Thymus (tissue), 11 donors: ENCODE results near the gene NUP214. TPM values are rescaled to one million over a fixed set of nuclear protein-coding genes. Genes with fewer than 3 reads are reported as not detected.

Experiments
- DNase-seq, 9 donors: peaks; one replicate each; pipeline ENCODE4 v3.0.0-alpha.2; 2013; ENCODE audit warnings: low spot score in 9 of 9, low read depth in 6 of 9, missing footprints in 1 of 9
- H3K27ac ChIP-seq, 2 donors: one replicate each; pipeline ENCODE4 v1.5.1; 2013; ENCODE audit warnings: control low read depth in 1 of 2, low read depth in 1 of 2, low read length in 1 of 2, mild to moderate bottlenecking in 1 of 2, moderate library complexity in 1 of 2
- H3K27me3 ChIP-seq, 2 donors: one replicate each; pipeline ENCODE4 v1.5.1; 2013; ENCODE audit warnings: low read length in 1 of 2; ENCODE audit not compliant: control insufficient read depth in 2 of 2, insufficient read depth in 1 of 2
- H3K36me3 ChIP-seq, 2 donors: one replicate each; pipeline ENCODE4 v1.5.1; 2013; ENCODE audit warnings: low read length in 1 of 2, mild to moderate bottlenecking in 1 of 2, moderate library complexity in 1 of 2; ENCODE audit not compliant: control insufficient read depth in 2 of 2, insufficient read depth in 2 of 2
- H3K4me1 ChIP-seq, 2 donors: one replicate each; pipeline ENCODE4 v1.5.1; 2013; ENCODE audit warnings: low read length in 2 of 2; ENCODE audit not compliant: control insufficient read depth in 2 of 2, insufficient read depth in 2 of 2
- H3K4me3 ChIP-seq, 2 donors: one replicate each; pipeline ENCODE4 v1.5.1; 2013; ENCODE audit warnings: low read length in 2 of 2, control low read depth in 1 of 2, mild to moderate bottlenecking in 1 of 2
- H3K9me3 ChIP-seq, 2 donors: one replicate each; pipeline ENCODE4 v1.5.1; 2013; ENCODE audit warnings: low read length in 1 of 2, mild to moderate bottlenecking in 1 of 2; ENCODE audit not compliant: control insufficient read depth in 2 of 2, insufficient read depth in 1 of 2
- WGBS: extraction: QIAGEN DNeasy Blood & Tissue Kit; methylation state at CpG from one replicate; pipeline ENCODE4 v1.1.7; 2013; 5-methylcytosine and 5-hydroxymethylcytosine counted together
- polyA plus RNA-seq: library from polyadenylated mRNA; stranded (reverse); fragments of 200-250 nt; gene quantifications from one replicate; pipeline ENCODE4 v1.2.3, GENCODE V29; 2013
- total RNA-seq: library from RNA; stranded (reverse); fragments of 120-200 nt; gene quantifications from one replicate; pipeline ENCODE4 v1.2.4, GENCODE V29; 2013
- donor health status: healthy.

NUP214 gene
- total and polyA plus RNA-seq, 2 donors = 31.3 to 35.0 TPM

GRCh38 chr9:131120620-131121228, 4.7 kb upstream of the NUP214 start:
- DNase-seq = no peak
- 97% methylated on average over 7 of the region's 7 CpGs for WGBS
- Histone ChIP-seq H3K36me3 (no peaks in the 10 kb centered on the region), H3K9me3 (no peaks in the 10 kb centered on the region), H3K4me1 (peaks cover 4 to 6% of the 10 kb centered on the region in 2 donors), H3K4me3 (no peak overlapping the region), H3K27me3 (peaks cover 0 to 11% of the 10 kb centered on the region in 2 donors), H3K27ac (no peak overlapping the region)

DNA sequence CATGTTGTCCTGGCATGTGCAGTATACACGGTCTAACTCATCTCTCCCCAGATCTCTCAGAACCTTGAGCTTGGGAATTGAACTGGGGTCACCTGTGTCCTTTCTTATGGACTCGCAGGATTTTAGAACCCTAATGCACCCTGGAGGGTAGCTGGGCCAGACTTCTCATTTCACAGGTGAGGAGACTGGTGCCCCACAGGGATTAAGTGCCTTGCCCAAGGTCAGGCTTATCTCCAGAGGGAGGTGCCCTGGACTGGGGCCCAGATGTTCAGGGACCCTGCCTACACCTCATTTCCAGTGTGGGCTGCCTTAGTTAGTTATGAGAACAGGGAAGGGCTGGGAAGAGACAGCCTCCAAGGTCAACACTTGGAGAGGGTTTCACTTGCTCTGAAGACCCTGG, 4.0 kb upstream of the NUP214 start:
- no peaks in the 10 kb centered on the region for H3K9me3 ChIP-seq
- H3K4me3 ChIP-seq = no peak overlapping the region
- no peaks in the 10 kb centered on the region for H3K36me3 ChIP-seq
- H3K4me1 ChIP-seq = peaks cover 6 to 9% of the 10 kb centered on the region in 2 donors
- H3K27ac ChIP-seq = no peak overlapping the region
- no peak for DNase-seq
- 98% methylated on average over 2 of the region's 2 CpGs for WGBS
- peaks cover 0 to 11% of the 10 kb centered on the region in 2 donors for H3K27me3 ChIP-seq

GRCh38 chr9:131122158-131122557, 3.2 kb upstream of the NUP214 start:
- H3K27ac ChIP-seq = no peak overlapping the region
- WGBS = 88% methylated on average over 2 of the region's 2 CpGs
- peaks cover 9 to 16% of the 10 kb centered on the region in 2 donors for H3K4me1 ChIP-seq
- no peak for DNase-seq
- no peaks in the 10 kb centered on the region for H3K9me3 ChIP-seq
- peaks cover 0 to 4% of the 10 kb centered on the region in 2 donors for H3K36me3 ChIP-seq
- H3K4me3 ChIP-seq = no peak overlapping the region
- peaks cover 0 to 6% of the 10 kb centered on the region in 2 donors for H3K27me3 ChIP-seq

DNA sequence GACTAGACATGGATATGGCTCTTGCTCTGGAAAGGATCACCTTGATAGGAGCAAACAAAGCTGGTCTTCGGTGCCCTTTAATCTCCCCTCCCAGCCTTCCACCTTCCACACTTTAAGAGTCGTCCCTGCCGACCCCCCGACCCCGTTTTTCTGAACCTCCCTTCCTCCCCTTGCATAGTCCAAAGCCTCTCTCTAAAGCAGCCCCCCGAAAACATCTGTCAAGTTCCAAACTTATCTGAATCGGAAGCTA, 423 bp upstream of the NUP214 start:
- 2% methylated on average over 7 of the region's 7 CpGs for WGBS
- Histone ChIP-seq H3K36me3 (peaks cover 18 to 32% of the 10 kb centered on the region in 2 donors), H3K27ac (peak overlapping the region; percentile 70 to 89), H3K4me3 (peak overlapping the region; percentile 69 to 96), H3K27me3 (no peaks in the 10 kb centered on the region), H3K4me1 (peaks cover 9 to 16% of the 10 kb centered on the region in 2 donors), H3K9me3 (no peaks in the 10 kb centered on the region)
- peak in 1 of 9 donors; percentile 18 for DNase-seq

DNA sequence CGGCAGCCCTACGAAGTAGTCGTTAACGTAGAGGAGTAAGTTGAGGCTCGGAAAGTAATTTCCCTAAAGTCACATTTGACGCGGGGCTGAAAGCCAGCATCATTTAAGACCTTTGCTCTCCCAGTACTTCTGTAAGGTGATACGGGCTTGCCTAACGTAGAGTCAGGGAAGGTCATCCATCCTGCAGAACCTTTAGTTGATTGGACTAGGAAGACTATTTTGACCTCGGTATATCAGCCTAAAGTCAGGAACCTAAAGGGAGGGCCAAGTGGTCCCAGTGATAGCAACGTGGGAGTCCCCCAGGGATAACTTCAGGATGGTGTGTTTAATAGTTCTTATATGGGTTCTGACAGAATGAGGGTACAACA, 657 bp downstream of the NUP214 start:
- no peak for DNase-seq
- under 1% methylated on average over 11 of the region's 11 CpGs for WGBS
- H3K27me3 ChIP-seq = no peaks in the 10 kb centered on the region
- H3K4me1 ChIP-seq = peaks cover 9 to 16% of the 10 kb centered on the region in 2 donors
- peaks cover 18 to 42% of the 10 kb centered on the region in 2 donors for H3K36me3 ChIP-seq
- H3K27ac ChIP-seq = peak overlapping the region; percentile 69 to 89
- H3K4me3 ChIP-seq = peak overlapping the region; percentile 69 to 96
- H3K9me3 ChIP-seq = no peaks in the 10 kb centered on the region

DNA sequence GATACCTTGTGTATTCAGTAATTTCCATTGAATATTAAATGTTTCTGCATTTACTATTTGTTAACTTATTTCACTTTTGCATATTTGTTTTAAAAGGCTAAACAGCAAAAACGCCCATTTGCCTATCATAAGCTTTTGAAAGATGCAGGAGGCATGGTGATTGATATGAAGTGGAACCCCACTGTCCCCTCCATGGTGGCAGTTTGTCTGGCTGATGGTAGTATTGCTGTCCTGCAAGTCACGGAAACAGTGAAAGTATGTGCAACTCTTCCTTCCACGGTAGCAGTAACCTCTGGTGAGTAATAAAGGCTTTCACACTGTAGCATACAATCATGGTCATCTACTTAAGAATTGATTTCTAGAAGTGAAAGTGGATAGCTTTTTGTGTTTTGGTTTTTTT, 3.8 kb downstream of the NUP214 start:
- H3K4me1 ChIP-seq = peaks cover 9 to 16% of the 10 kb centered on the region in 2 donors
- DNase-seq = no peak
- H3K27me3 ChIP-seq = no peaks in the 10 kb centered on the region
- 96% methylated on average over 3 of the region's 3 CpGs for WGBS
- H3K36me3 ChIP-seq = peaks cover 42 to 71% of the 10 kb centered on the region in 2 donors
- H3K4me3 ChIP-seq = no peak overlapping the region
- H3K27ac ChIP-seq = no peak overlapping the region
- H3K9me3 ChIP-seq = no peaks in the 10 kb centered on the region

DNA sequence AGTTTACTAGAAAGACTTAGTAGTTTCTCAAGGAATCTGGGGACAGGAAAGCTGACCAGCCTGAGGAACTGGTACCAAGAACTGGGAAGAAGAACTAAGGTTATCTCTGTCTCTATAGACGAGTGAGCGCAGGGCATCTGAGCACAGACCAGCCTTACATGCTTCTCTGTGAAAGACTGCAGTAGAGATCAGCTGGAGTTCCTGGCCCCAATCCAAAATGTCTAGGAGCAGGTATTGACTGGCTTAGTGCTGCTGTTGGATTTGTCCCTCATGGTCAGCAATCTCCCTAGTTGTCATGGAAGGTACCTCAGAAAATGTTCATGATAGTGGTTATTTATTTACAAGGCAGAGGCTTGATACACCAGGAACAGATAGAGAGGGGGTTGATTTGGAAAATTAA, 13.3 kb downstream of the NUP214 start:
- no peaks in the 10 kb centered on the region for H3K9me3 ChIP-seq
- H3K4me3 ChIP-seq = no peak overlapping the region
- H3K36me3 ChIP-seq = peaks cover 70 to 80% of the 10 kb centered on the region in 2 donors
- H3K4me1 ChIP-seq = no peaks in the 10 kb centered on the region
- H3K27ac ChIP-seq = no peak overlapping the region
- H3K27me3 ChIP-seq = no peaks in the 10 kb centered on the region
- no peak for DNase-seq
- 99% methylated on average over 2 of the region's 2 CpGs for WGBS

- Histone ChIP-seq H3K27me3 (no peaks in the 10 kb centered on the region), H3K36me3 (peaks cover 63 to 80% of the 10 kb centered on the region in 2 donors), H3K4me3 (no peak overlapping the region), H3K4me1 (peaks cover 0 to 6% of the 10 kb centered on the region in 2 donors), H3K9me3 (no peaks in the 10 kb centered on the region), H3K27ac (no peak overlapping the region)
- no peak for DNase-seq
- 97% methylated on average over 4 of the region's 4 CpGs for WGBS
Observed at GRCh38 chr9:131140112-131140511, 14.7 kb downstream of the NUP214 start.

DNA sequence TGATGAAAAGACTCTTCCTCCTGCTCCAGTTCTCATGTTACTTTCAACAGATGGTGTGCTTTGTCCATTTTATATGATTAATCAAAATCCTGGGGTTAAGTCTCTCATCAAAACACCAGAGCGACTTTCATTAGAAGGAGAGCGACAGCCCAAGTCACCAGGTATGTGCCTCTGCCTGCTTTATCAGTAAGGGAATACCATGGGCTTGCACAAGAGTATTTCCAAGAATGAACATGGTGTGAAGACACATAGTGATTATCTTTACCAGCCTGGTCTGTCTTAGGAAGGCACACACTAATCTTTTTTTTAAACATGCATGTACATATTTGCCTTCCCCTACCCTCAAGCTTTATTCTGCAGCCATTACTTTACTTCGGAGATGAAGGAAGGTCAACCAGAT, 15.2 kb downstream of the NUP214 start:
- no peaks in the 10 kb centered on the region for H3K27me3 ChIP-seq
- peaks cover 58 to 80% of the 10 kb centered on the region in 2 donors for H3K36me3 ChIP-seq
- WGBS = over 99% methylated on average over 3 of the region's 3 CpGs
- H3K27ac ChIP-seq = no peak overlapping the region
- no peaks in the 10 kb centered on the region for H3K9me3 ChIP-seq
- no peak overlapping the region for H3K4me3 ChIP-seq
- peaks cover 3 to 6% of the 10 kb centered on the region in 2 donors for H3K4me1 ChIP-seq
- no peak for DNase-seq
